Endothelial cell of umbilical vein (primary cell): ENCODE measurements around the gene PLEKHG5. TPM values are rescaled to one million over a fixed set of nuclear protein-coding genes. Genes with fewer than 3 reads are reported as not detected.

Source experiments
- BruUV-seq: library from RNA; stranded (reverse); fragments of 400-500 nt; replicated peaks from 2 replicates; lab custom pipeline; 2021; lab: Mats Ljungman, UMichigan
- CTCF ChIA-PET: fragments of 300-600, 350-600 bp; sonication (Branson Sonifier 250); formaldehyde crosslinking; loops from one replicate; lab custom pipeline; 2021; ENCODE audit warnings: antibody characterized with exemption, inconsistent platforms; lab: Charles Lee
- POLR2A ChIA-PET: fragments of 300-600, 350-600 bp; sonication (Branson Sonifier 250); formaldehyde crosslinking; loops from one replicate; lab custom pipeline; 2021; ENCODE audit warnings: antibody characterized with exemption, inconsistent platforms; lab: Charles Lee
- DNase-seq: peaks from one replicate; pipeline ENCODE4 v3.0.0-alpha.2; 2011; ENCODE audit warnings: low read depth, low spot score
- FAIRE-seq: peaks from 2 replicates; lab custom pipeline; 2011; peaks lifted over from hg19 to GRCh38; lab: Jason Lieb, UNC
- H2AFZ ChIP-seq: 2 replicates; pipeline ENCODE4 v1.6.0; 2012; ENCODE audit warnings: low read depth, low read length, control low read depth, inconsistent platforms
- H3K27ac ChIP-seq: 2 replicates; pipeline ENCODE4 v1.5.1; 2011; ENCODE audit warnings: low read depth, mild to moderate bottlenecking, control low read depth, low read length, moderate library complexity; ENCODE audit not compliant: insufficient read depth
- H3K27me3 ChIP-seq, 2 experiments: 2 replicates each; pipeline versions ENCODE4 v1.6.0 to v1.6.1; 2011; ENCODE audit warnings: low read length in 2 of 2, mixed read lengths in 1 of 2; ENCODE audit not compliant: control insufficient read depth in 2 of 2, insufficient read depth in 2 of 2
- H3K36me3 ChIP-seq, 2 experiments: 2 replicates in 1 of 2; 3 replicates in 1 of 2; pipeline ENCODE4 v1.5.1; 2011; ENCODE audit warnings: low read length in 2 of 2, mild to moderate bottlenecking in 1 of 2, moderate library complexity in 1 of 2; ENCODE audit not compliant: control insufficient read depth in 2 of 2, insufficient read depth in 2 of 2; ENCODE audit errors: extremely low read depth in 1 of 2
- H3K4me1 ChIP-seq: 3 replicates; pipeline ENCODE4 v1.5.1; 2011; ENCODE audit warnings: mild to moderate bottlenecking, low read length; ENCODE audit not compliant: control insufficient read depth, insufficient read depth; ENCODE audit errors: extremely low read depth
- H3K4me2 ChIP-seq: 2 replicates; pipeline ENCODE4 v1.6.1; 2011; ENCODE audit warnings: low read length, control low read depth, mixed read lengths; ENCODE audit not compliant: insufficient read depth
- H3K4me3 ChIP-seq, 3 experiments: fragments of 200-600 bp in 1 of 3; sonication (generic), shearing (Covaris generic) in 1 of 3; replicated peaks in 1 of 3; 2 replicates each; pipeline ENCODE4 v1.5.1; 2011 to 2016; ENCODE audit warnings: control low read depth in 3 of 3, low read length in 3 of 3, mild to moderate bottlenecking in 2 of 3, inconsistent platforms in 1 of 3, low read depth in 1 of 3, moderate library complexity in 1 of 3; ENCODE audit not compliant: insufficient read depth in 1 of 3
- H3K79me2 ChIP-seq: 2 replicates; pipeline ENCODE4 v1.6.0; 2012; ENCODE audit warnings: low read length, inconsistent platforms; ENCODE audit not compliant: control insufficient read depth, insufficient read depth
- H3K9ac ChIP-seq: replicated peaks from 2 replicates; pipeline ENCODE3; 2011; ENCODE audit warnings: low read length, control low read depth; ENCODE audit not compliant: insufficient read depth; ENCODE audit errors: extremely low read depth
- H3K9me1 ChIP-seq: replicated peaks from 3 replicates; pipeline ENCODE4 v1.6.0; 2011; ENCODE audit warnings: mild to moderate bottlenecking, low read length; ENCODE audit not compliant: control insufficient read depth, insufficient read depth; ENCODE audit errors: extremely low read depth
- H3K9me3 ChIP-seq: replicated peaks from 2 replicates; pipeline ENCODE4 v1.5.1; 2012; ENCODE audit warnings: low read length, inconsistent platforms; ENCODE audit not compliant: control insufficient read depth, insufficient read depth
- H4K20me1 ChIP-seq: replicated peaks from 2 replicates; pipeline ENCODE3; 2011; ENCODE audit warnings: mild to moderate bottlenecking, low read length; ENCODE audit not compliant: control insufficient read depth, insufficient read depth; ENCODE audit errors: extremely low read depth
- EZH2 ChIP-seq: IDR thresholded peaks from 2 replicates; pipeline ENCODE4 v1.6.1; 2012; ENCODE audit warnings: borderline replicate concordance, low read depth, mild to moderate bottlenecking, moderate library complexity, low read length, inconsistent platforms; ENCODE audit not compliant: severe bottlenecking
- FOS ChIP-seq: IDR thresholded peaks from 2 replicates; pipeline ENCODE4 v1.6.1; 2011; ENCODE audit warnings: mild to moderate bottlenecking, low read length, moderate library complexity, borderline replicate concordance; ENCODE audit not compliant: insufficient read depth
- GATA2 ChIP-seq: IDR thresholded peaks from 2 replicates; pipeline ENCODE4 v1.7.0; 2011; ENCODE audit warnings: low read depth, mild to moderate bottlenecking, moderate library complexity, mixed read lengths, low read length; ENCODE audit not compliant: insufficient read length, insufficient read depth
- JUN ChIP-seq: IDR thresholded peaks from 2 replicates; pipeline ENCODE4 v1.6.1; 2011; ENCODE audit warnings: borderline replicate concordance, low read depth; ENCODE audit not compliant: insufficient read length, insufficient read depth
- MYC ChIP-seq: IDR thresholded peaks from one replicate; pipeline ENCODE4 v1.6.1; 2011; ENCODE audit warnings: mild to moderate bottlenecking, low read depth, low read length
- POLR2A ChIP-seq: IDR thresholded peaks from 2 replicates; pipeline ENCODE4 v1.6.1; 2012; ENCODE audit warnings: low read depth, mild to moderate bottlenecking, control low read depth, low read length
- POLR2AphosphoS5 ChIP-seq: IDR thresholded peaks from 2 replicates; pipeline ENCODE4 v1.6.1; 2012; ENCODE audit warnings: low read depth, mild to moderate bottlenecking, control low read depth, low read length, moderate library complexity; ENCODE audit not compliant: insufficient read depth
- dilution Hi-C: fragments of 300-500 bp; cut with MboI; formaldehyde crosslinking; loops from one replicate; pipeline ENCODE4 v1.15.0; 2019; ENCODE audit warnings: low sequenced_read_pairs; ENCODE audit not compliant: extremely low pct_ligation_motif_present
- intact Hi-C: fragments of 100-400 bp; cut with micrococcal nuclease; formaldehyde crosslinking; loops from one replicate; pipeline ENCODE4 v1.10.0; 2022
- polyA plus RNA-seq, 4 experiments: library from polyadenylated mRNA; depleted of rRNA in 3 of 4; stranded (reverse) in 3 of 4; unstranded in 1 of 4; fragments of >200 nt; gene quantifications; 2 replicates each; pipeline versions ENCODE4 v1.2.1 to v1.2.3, GENCODE V29; 2011 to 2012; ENCODE audit warnings: missing spikeins in 1 of 4
- total RNA-seq: library from RNA; stranded (reverse); gene quantifications from 2 replicates; pipeline ENCODE4 v1.2.3, GENCODE V29; 2021
- TF ChIP-seq, protein P1 (sequence below): IDR thresholded peaks from 2 replicates; pipeline ENCODE4 v1.6.1; 2011; ENCODE audit not compliant: insufficient read depth, insufficient read length
- TF ChIP-seq, protein P2 (sequence below), 2 donors: IDR thresholded peaks; 1 replicate in 1 of 2; 2 replicates in 1 of 2; pipeline ENCODE4 v1.5.1; 2011; ENCODE audit warnings: low read length in 2 of 2, mild to moderate bottlenecking in 2 of 2, moderate library complexity in 2 of 2, control low read depth in 1 of 2, inconsistent platforms in 1 of 2, low read depth in 1 of 2; ENCODE audit not compliant: insufficient read depth in 1 of 2; ENCODE audit errors: extremely low read depth in 1 of 2

Gene PLEKHG5
- total and polyA plus RNA-seq, 2 donors (not counting 3 experiments of a cell fraction or from before 2014, with no cell fraction given): 30.6 to 56.9 TPM

- Histone ChIP-seq H3K36me3 (no peaks in the 10 kb centered on the region), H3K27ac (no peak overlapping the region), H3K9ac (no peak overlapping the region), H3K9me3 (no peaks in the 10 kb centered on the region), H2AFZ (no peak overlapping the region), H3K4me3 (no peak overlapping the region), H3K4me2 (no peak overlapping the region), H3K27me3 (no peaks in the 10 kb centered on the region), H3K9me1 (no peaks in the 10 kb centered on the region), H3K79me2 (no peaks in the 10 kb centered on the region), H3K4me1 (peaks cover 42% of the 10 kb centered on the region), H4K20me1 (no peaks in the 10 kb centered on the region)
- FAIRE-seq (no peak), DNase-seq (no peak)
- dilution Hi-C loops: no loop called here
- TF ChIP-seq POLR2A (no peak), POLR2AphosphoS5 (no peak), MYC (no peak), JUN (no peak), GATA2 (no peak), FOS (no peak), EZH2 (no peak)
- TF ChIP-seq, protein P1, sequence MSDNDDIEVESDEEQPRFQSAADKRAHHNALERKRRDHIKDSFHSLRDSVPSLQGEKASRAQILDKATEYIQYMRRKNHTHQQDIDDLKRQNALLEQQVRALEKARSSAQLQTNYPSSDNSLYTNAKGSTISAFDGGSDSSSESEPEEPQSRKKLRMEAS: no peak
- TF ChIP-seq, protein P2, sequence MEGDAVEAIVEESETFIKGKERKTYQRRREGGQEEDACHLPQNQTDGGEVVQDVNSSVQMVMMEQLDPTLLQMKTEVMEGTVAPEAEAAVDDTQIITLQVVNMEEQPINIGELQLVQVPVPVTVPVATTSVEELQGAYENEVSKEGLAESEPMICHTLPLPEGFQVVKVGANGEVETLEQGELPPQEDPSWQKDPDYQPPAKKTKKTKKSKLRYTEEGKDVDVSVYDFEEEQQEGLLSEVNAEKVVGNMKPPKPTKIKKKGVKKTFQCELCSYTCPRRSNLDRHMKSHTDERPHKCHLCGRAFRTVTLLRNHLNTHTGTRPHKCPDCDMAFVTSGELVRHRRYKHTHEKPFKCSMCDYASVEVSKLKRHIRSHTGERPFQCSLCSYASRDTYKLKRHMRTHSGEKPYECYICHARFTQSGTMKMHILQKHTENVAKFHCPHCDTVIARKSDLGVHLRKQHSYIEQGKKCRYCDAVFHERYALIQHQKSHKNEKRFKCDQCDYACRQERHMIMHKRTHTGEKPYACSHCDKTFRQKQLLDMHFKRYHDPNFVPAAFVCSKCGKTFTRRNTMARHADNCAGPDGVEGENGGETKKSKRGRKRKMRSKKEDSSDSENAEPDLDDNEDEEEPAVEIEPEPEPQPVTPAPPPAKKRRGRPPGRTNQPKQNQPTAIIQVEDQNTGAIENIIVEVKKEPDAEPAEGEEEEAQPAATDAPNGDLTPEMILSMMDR (IDR thresholded peaks at IDR 0.05; ENCODE audit: extremely low read depth in 1 of 2, insufficient read depth in 1 of 2, low read depth in 1 of 2, low read length in 2 of 2): no peak
- intact Hi-C loops: loop anchor here (10.0 kb wide), 1 partner anchor 290 kb away; the partner anchor contains the start of gene CAMTA1
- POLR2A ChIA-PET: no interaction called here
- CTCF ChIA-PET: interaction anchor here (1.5 to 10.9 kb wide), 2 partner anchors 9 to 28 kb away, joined by 6 to 113 read pairs; no protein-coding TSS in a partner anchor
- BruUV-seq: no TSS peak
These were observed 3.6 kb upstream of the PLEKHG5 start for GRCh38 chr1:6495041-6495441.
